Endodermal cell (in vitro differentiated cells): ENCODE data around the gene TAC3. TPM values are rescaled to one million over a fixed set of nuclear protein-coding genes. Genes with fewer than 3 reads are reported as not detected.

Source experiments
- DNase-seq: peaks from one replicate; pipeline ENCODE4 v3.0.0-alpha.2; 2017
- H3K27ac ChIP-seq: 2 replicates; pipeline ENCODE4 v1.5.1; 2013; ENCODE audit warnings: mild to moderate bottlenecking, low read depth, low read length, moderate library complexity
- H3K27me3 ChIP-seq: 2 replicates; pipeline ENCODE4 v1.6.1; 2013; ENCODE audit warnings: mild to moderate bottlenecking, low read length, moderate library complexity; ENCODE audit not compliant: insufficient read depth, control insufficient read depth, poor library complexity, severe bottlenecking
- H3K36me3 ChIP-seq: 2 replicates; pipeline ENCODE4 v1.7.0; 2013; ENCODE audit warnings: mild to moderate bottlenecking, low read length, moderate library complexity; ENCODE audit not compliant: control insufficient read depth, insufficient read depth
- H3K4me1 ChIP-seq: one replicate; pipeline ENCODE4 v1.7.0; 2013; ENCODE audit warnings: low read length; ENCODE audit not compliant: control insufficient read depth, insufficient read depth
- H3K4me3 ChIP-seq: 2 replicates; pipeline ENCODE4 v1.5.1; 2013; ENCODE audit warnings: mild to moderate bottlenecking, low read length, moderate library complexity
- H3K9ac ChIP-seq: 2 replicates; pipeline ENCODE4 v1.6.1; 2013; ENCODE audit warnings: mild to moderate bottlenecking, low read length, moderate library complexity; ENCODE audit not compliant: poor library complexity, severe bottlenecking; ENCODE audit errors: extremely low read depth
- H3K9me3 ChIP-seq: 2 replicates; pipeline ENCODE4 v1.6.1; 2013; ENCODE audit warnings: mild to moderate bottlenecking, low read length, moderate library complexity; ENCODE audit not compliant: control insufficient read depth
- H3K27ac Mint-ChIP-seq: 2 replicates; pipeline ENCODE4 v1.8.0; 2020; ENCODE audit warnings: mixed read lengths
- H3K27me3 Mint-ChIP-seq: 2 replicates; pipeline ENCODE4 v1.8.0; 2021; ENCODE audit warnings: mild to moderate bottlenecking, mixed read lengths; ENCODE audit not compliant: insufficient read depth
- H3K36me3 Mint-ChIP-seq: 2 replicates; pipeline ENCODE4 v1.8.0; 2020; ENCODE audit warnings: low read depth, mixed read lengths
- H3K4me1 Mint-ChIP-seq: 2 replicates; pipeline ENCODE4 v1.8.0; 2020; ENCODE audit warnings: mixed read lengths
- H3K4me3 Mint-ChIP-seq: 2 replicates; pipeline ENCODE4 v1.8.0; 2020; ENCODE audit warnings: mild to moderate bottlenecking, moderate library complexity, mixed read lengths
- H3K9me3 Mint-ChIP-seq: 2 replicates; pipeline ENCODE4 v1.8.0; 2020; ENCODE audit warnings: mild to moderate bottlenecking, mixed read lengths
- CTCF ChIP-seq: fragments of 200-600 bp; sonication (generic); conservative IDR thresholded peaks from 2 replicates; pipeline ENCODE4 v1.5.0; 2021; ENCODE audit warnings: antibody characterized with exemption, mild to moderate bottlenecking
- WGBS, 2 experiments: methylation state at CpG; one replicate each; pipeline versions ENCODE4 v1.1.5 to v1.1.7; 2013; ENCODE audit warnings: missing lambda C conversion rate in 2 of 2, mixed read lengths in 1 of 2; ENCODE audit not compliant: insufficient coverage in 1 of 2, insufficient read length in 1 of 2; 5-methylcytosine and 5-hydroxymethylcytosine counted together
- total RNA-seq, 2 donors: library from RNA; stranded (reverse); fragmentation: NEBNext Ultra II Directional in 1 of 2; extraction: Animal tissue kit (Norgen Biotek cat#: 25700) in 1 of 2; gene quantifications; 2 replicates in 1 of 2; 3 replicates in 1 of 2; pipeline ENCODE4 v1.2.1, GENCODE V29; 2021

TAC3 gene
- total RNA-seq, 2 donors from 2014 or later = 1.8 to 5.4 TPM

- Histone ChIP-seq H3K4me1 (peaks cover 4% of the 10 kb centered on the region), H3K4me3 (no peak overlapping the region)
Observed at GRCh38 chr12:57048423-57049118, 32.2 kb upstream of the TAC3 start.

GRCh38 chr12:57047981-57048380 is 31.7 kb upstream of the TAC3 start:
- TF ChIP-seq CTCF = no peak
- Histone ChIP-seq H3K27ac (no peak overlapping the region), H3K36me3 (no peaks in the 10 kb centered on the region), H3K9me3 (no peaks in the 10 kb centered on the region), H3K4me1 (peaks cover 4% of the 10 kb centered on the region), H3K27me3 (peaks cover 68% of the 10 kb centered on the region), H3K9ac (no peak overlapping the region), H3K4me3 (no peak overlapping the region)
- DNase-seq = no peak
- Mint-ChIP-seq H3K4me3 (no peak overlapping the region), H3K4me1 (peaks cover 16% of the 10 kb centered on the region), H3K36me3 (no peaks in the 10 kb centered on the region), H3K27ac (no peak overlapping the region), H3K9me3 (no peaks in the 10 kb centered on the region), H3K27me3 (peaks cover 66% of the 10 kb centered on the region)
- 87% methylated on average over 1 of the region's 1 CpG; no CpG with 5 or more reads in 1 of the 2 experiments for WGBS, 2 experiments

More at GRCh38 chr12:57048423-57049118, 32.2 kb upstream of the TAC3 start:
- 67% methylated on average over 1 of the region's 1 CpG; no CpG with 5 or more reads in 1 of the 2 experiments for WGBS, 2 experiments
- H3K36me3 Mint-ChIP-seq = peaks cover 1% of the 10 kb centered on the region
- no peaks in the 10 kb centered on the region for H3K9me3 Mint-ChIP-seq
- H3K27me3 ChIP-seq = peaks cover 63% of the 10 kb centered on the region
- H3K9me3 ChIP-seq = no peaks in the 10 kb centered on the region
- no peak overlapping the region for H3K27ac Mint-ChIP-seq
- peaks cover 61% of the 10 kb centered on the region for H3K27me3 Mint-ChIP-seq
- TF ChIP-seq CTCF = peak; percentile 36
- no peak overlapping the region for H3K27ac ChIP-seq
- no peak overlapping the region for H3K9ac ChIP-seq
- H3K4me3 Mint-ChIP-seq = no peak overlapping the region
- H3K4me1 Mint-ChIP-seq = peaks cover 16% of the 10 kb centered on the region
- no peaks in the 10 kb centered on the region for H3K36me3 ChIP-seq
- DNase-seq = peak; percentile 60

- H3K4me1 ChIP-seq = peaks cover 4% of the 10 kb centered on the region
- WGBS, 2 experiments = 89 to 91% methylated on average over 7 to 10 of the region's 10 CpGs
- no peak overlapping the region for H3K4me3 ChIP-seq
- Mint-ChIP-seq H3K4me3 (no peak overlapping the region), H3K27ac (no peak overlapping the region), H3K9me3 (no peaks in the 10 kb centered on the region), H3K4me1 (peaks cover 16% of the 10 kb centered on the region), H3K36me3 (no peaks in the 10 kb centered on the region), H3K27me3 (peaks cover 62% of the 10 kb centered on the region)
- no peaks in the 10 kb centered on the region for H3K36me3 ChIP-seq
- H3K27me3 ChIP-seq = peaks cover 73% of the 10 kb centered on the region
- TF ChIP-seq CTCF = no peak
- no peak overlapping the region for H3K9ac ChIP-seq
- H3K27ac ChIP-seq = no peak overlapping the region
- no peaks in the 10 kb centered on the region for H3K9me3 ChIP-seq
- peak; percentile 36 for DNase-seq
Observed at GRCh38 chr12:57046947-57047890, 30.9 kb upstream of the TAC3 start.
